Measurements from ENCODE around the gene CORO6. TPM values are rescaled to one million over a fixed set of nuclear protein-coding genes. Genes with fewer than 3 reads are reported as not detected.

The CORO6 gene
- total RNA-seq, 1 donor from 2014 or later: 6.7 TPM

- no peaks in the 10 kb centered on the region for H3K36me3 Mint-ChIP-seq (ENCODE audit: low read depth)
- H3K9me3 Mint-ChIP-seq (ENCODE audit: low read depth): no peaks in the 10 kb centered on the region
- peak; percentile 76 for DNase-seq (ENCODE audit: low spot score)
- no peak overlapping the region for H3K4me3 Mint-ChIP-seq (ENCODE audit: unreplicated experiment)
- no peaks in the 10 kb centered on the region for H3K27me3 Mint-ChIP-seq (ENCODE audit: low read depth)
- no peak for TF ChIP-seq CTCF (IDR thresholded peaks at IDR 0.05)
- no peak overlapping the region for H3K27ac Mint-ChIP-seq (ENCODE audit: unreplicated experiment)
- peaks cover 31% of the 10 kb centered on the region for H3K4me1 Mint-ChIP-seq (ENCODE audit: low read depth)
Measured at GRCh38 chr17:29597361-29598172, 25.1 kb downstream of the CORO6 start.

- no peak for TF ChIP-seq CTCF (IDR thresholded peaks at IDR 0.05)
- Mint-ChIP-seq H3K36me3 (ENCODE audit: low read depth) (no peaks in the 10 kb centered on the region), H3K4me1 (ENCODE audit: low read depth) (peaks cover 38% of the 10 kb centered on the region), H3K27ac (ENCODE audit: unreplicated experiment) (no peak overlapping the region), H3K4me3 (ENCODE audit: unreplicated experiment) (no peak overlapping the region), H3K27me3 (ENCODE audit: low read depth) (no peaks in the 10 kb centered on the region), H3K9me3 (ENCODE audit: low read depth) (no peaks in the 10 kb centered on the region)
- peak; percentile 75 for DNase-seq (ENCODE audit: low spot score)
Measured at GRCh38 chr17:29596811-29597210, 25.9 kb downstream of the CORO6 start.

GRCh38 chr17:29595943-29596774, 26.6 kb downstream of the CORO6 start:
- peak; percentile 70 for DNase-seq (ENCODE audit: low spot score)
- no peak overlapping the region for H3K4me3 Mint-ChIP-seq (ENCODE audit: unreplicated experiment)
- no peaks in the 10 kb centered on the region for H3K27me3 Mint-ChIP-seq (ENCODE audit: low read depth)
- peaks cover 45% of the 10 kb centered on the region for H3K4me1 Mint-ChIP-seq (ENCODE audit: low read depth)
- no peaks in the 10 kb centered on the region for H3K36me3 Mint-ChIP-seq (ENCODE audit: low read depth)
- TF ChIP-seq CTCF (IDR thresholded peaks at IDR 0.05): no peak
- H3K27ac Mint-ChIP-seq (ENCODE audit: unreplicated experiment): no peak overlapping the region
- no peaks in the 10 kb centered on the region for H3K9me3 Mint-ChIP-seq (ENCODE audit: low read depth)

- no peak for DNase-seq (ENCODE audit: low spot score)
- no peaks in the 10 kb centered on the region for H3K36me3 Mint-ChIP-seq (ENCODE audit: low read depth)
- H3K4me3 Mint-ChIP-seq (ENCODE audit: unreplicated experiment): peak overlapping the region; percentile 71
- H3K27ac Mint-ChIP-seq (ENCODE audit: unreplicated experiment): no peak overlapping the region
- no peaks in the 10 kb centered on the region for H3K9me3 Mint-ChIP-seq (ENCODE audit: low read depth)
- H3K4me1 Mint-ChIP-seq (ENCODE audit: low read depth): peaks cover 53% of the 10 kb centered on the region
- H3K27me3 Mint-ChIP-seq (ENCODE audit: low read depth): no peaks in the 10 kb centered on the region
- TF ChIP-seq CTCF (IDR thresholded peaks at IDR 0.05): no peak
Measured at GRCh38 chr17:29595107-29595942, 27.4 kb downstream of the CORO6 start.
